ENCODE measurements around the gene GUCY1A2.

The GUCY1A2 gene

DNA sequence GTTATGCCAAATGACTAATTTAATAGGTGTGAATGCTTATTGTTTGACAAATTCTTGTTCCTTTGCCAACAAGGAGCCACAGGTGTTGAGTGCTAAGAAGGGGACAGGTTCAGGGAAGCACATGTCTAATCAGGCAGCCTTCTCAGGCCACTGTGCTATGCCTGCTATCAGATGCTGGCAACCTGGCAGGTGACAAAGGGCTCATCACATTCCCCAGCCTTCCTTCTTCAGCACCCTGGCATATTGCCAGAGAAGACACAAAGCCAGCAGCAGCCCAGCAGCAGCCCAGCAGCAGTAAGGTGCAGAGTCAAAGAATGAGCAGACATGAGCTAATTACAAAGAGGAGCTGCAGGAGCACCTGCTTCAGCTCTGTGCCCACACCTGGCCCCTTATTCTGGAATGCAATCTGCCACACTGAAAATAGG is 68.2 kb downstream of the GUCY1A2 start:
- TF ChIP-seq CTCF (IDR thresholded peaks at IDR 0.05) (no peak), ZFX (IDR thresholded peaks at IDR 0.05; ENCODE audit: borderline replicate concordance) (no peak)
- H3K27ac ChIP-seq, result peak overlapping the region; percentile 48

DNA sequence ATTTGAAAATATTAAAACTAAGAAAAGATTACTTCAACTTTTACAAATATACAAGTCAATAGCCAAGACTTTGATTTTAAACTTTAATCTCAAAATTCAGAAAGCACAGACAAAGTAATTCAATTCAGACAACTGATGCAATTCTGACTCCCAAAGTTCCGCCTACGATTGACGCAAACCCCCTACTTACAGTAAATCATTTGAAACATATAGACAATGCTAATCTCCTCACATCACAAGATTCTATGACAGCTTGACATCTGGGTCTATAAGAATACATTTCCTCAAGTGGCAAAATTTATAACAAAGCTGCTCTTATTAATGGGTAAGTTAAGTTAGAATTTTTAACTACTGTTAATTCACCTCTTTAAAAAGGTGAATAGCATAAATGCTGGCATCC is 75.2 kb downstream of the GUCY1A2 start:
- no peak for TF ChIP-seq CTCF (IDR thresholded peaks at IDR 0.05)
- TF ChIP-seq ZFX (IDR thresholded peaks at IDR 0.05; ENCODE audit: borderline replicate concordance), result no peak
- 0 out of 2 replicates have a peak overlapping the region, but pooled peaks have one; percentile 5 for H3K27ac ChIP-seq

DNA sequence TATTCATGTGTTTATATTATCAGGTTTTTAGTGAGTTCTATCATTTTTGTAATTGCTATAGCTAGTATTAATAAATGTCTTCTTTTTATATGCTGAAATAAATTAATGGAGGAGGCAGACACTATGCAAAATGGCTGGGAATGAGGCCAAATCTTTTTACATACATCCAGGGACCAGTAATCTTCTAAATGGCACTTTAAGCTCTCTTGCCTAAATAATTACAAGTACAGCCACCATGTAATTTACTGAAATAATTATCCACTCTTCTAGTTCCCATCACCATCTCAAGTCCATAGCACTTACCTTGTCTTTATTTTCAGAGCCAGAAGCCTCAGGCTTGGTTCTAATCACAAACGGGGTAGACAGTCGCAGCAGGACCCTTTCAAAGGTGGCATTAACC is 79.1 kb downstream of the GUCY1A2 start:
- H3K27ac ChIP-seq, result peak overlapping the region; percentile 9; the same call in 1 of the 2 replicates
- TF ChIP-seq ZFX (IDR thresholded peaks at IDR 0.05; ENCODE audit: borderline replicate concordance), result no peak
- no peak for TF ChIP-seq CTCF (IDR thresholded peaks at IDR 0.05)

DNA sequence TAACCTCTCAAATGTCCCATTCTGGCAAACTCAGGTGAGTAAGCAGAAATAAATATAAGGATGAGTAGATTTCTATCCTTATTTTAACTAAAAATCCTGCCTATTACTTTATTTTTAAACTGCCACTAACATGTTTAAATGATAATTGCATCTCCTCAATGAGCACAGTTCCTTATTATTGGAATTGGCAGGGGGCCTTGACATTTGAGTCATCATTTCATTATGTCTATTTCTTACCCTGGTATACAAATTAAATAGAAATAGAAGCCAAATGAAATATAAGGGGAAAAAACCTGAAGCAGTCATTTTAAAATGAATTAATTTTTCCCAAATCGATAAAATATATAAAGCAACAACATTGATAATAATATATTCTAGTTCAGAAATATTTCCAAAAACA is 81.2 kb downstream of the GUCY1A2 start:
- no peak for TF ChIP-seq ZFX (IDR thresholded peaks at IDR 0.05; ENCODE audit: borderline replicate concordance)
- 0 out of 2 replicates have a peak overlapping the region, but pooled peaks have one; percentile 13 for H3K27ac ChIP-seq

DNA sequence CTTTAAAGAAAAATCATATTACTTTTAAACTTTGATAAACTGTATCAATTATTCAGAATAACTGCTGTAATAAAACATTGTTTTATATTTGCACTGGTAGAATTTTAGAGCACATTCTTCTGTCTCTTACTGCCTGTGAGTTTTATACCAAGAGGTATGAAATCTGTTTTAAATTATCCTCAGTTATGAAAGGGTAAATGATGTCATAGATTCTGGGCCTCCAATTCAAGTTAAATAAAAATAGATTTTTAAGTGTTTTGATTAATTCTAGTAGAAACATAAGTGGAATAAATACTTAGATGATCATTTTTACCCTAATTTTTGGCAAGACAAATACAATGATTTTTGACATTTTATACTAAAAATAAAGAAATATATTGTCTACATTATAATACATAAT is 93.0 kb downstream of the GUCY1A2 start:
- no peak overlapping the region for H3K27ac ChIP-seq

GRCh38 chr11:106920899-106921509 is 97.3 kb downstream of the GUCY1A2 start:
- TF ChIP-seq CTCF (IDR thresholded peaks at IDR 0.05) (no peak), ZFX (IDR thresholded peaks at IDR 0.05; ENCODE audit: borderline replicate concordance) (no peak)
- H3K27ac ChIP-seq, result peak overlapping the region; percentile 65

More for the DNA sequence above, 93.0 kb downstream of the GUCY1A2 start:
- no peak for TF ChIP-seq ZFX (IDR thresholded peaks at IDR 0.05; ENCODE audit: borderline replicate concordance)

DNA sequence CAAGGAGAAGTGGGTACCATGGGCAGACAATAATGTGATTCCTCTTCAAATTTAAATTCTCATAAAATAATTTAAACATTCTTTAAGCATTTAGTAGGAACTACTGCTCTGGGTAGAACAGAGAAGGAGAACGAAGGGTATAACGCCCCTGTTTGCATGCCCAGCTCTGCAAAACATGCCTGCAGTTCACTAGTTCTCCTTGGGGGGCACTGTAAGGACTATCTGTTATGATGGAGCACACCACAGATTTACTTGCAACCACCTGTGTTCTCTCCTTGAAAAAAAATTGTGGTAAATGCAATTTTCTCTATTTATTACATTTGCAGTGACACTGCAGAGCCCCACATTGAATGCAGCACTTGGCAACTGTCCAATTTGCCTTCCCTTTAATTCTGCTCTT is 100.3 kb downstream of the GUCY1A2 start:
- no peak for TF ChIP-seq ZFX (IDR thresholded peaks at IDR 0.05; ENCODE audit: borderline replicate concordance)
- peak; percentile 64 for TF ChIP-seq CTCF (IDR thresholded peaks at IDR 0.05)
- no peak overlapping the region for H3K27ac ChIP-seq

DNA sequence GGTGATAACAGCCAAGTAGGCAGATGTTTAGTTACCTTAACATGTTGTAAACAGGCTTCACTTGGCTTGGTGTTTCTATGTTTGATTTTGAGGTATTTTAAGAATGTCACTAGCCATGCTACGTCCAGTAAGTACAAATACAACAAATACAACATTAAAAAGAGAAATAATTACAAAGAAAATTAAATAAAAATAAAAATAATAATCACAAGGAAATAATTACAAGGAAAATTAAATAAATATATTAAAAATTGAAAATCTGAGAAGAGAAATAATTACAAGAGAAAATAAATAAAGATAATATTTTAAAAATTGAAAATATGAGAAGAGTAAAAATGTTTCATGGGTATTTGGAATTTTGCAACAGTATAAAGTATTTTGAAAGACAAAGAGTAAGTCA is 103.9 kb downstream of the GUCY1A2 start:
- TF ChIP-seq ZFX (IDR thresholded peaks at IDR 0.05; ENCODE audit: borderline replicate concordance) (no peak), CTCF (IDR thresholded peaks at IDR 0.05) (no peak)
- no peak overlapping the region for H3K27ac ChIP-seq

Measured in 22Rv1 (cell line).